Prostate gland (tissue), 2 donors: ENCODE data around the gene SLC25A40.

ENCODE experiments used
- CTCF ChIP-seq, 4 experiments: fragments of 200-600 bp in 2 of 4; fragments of 450-650 bp in 2 of 4; sonication (generic) in 2 of 4; IDR thresholded peaks; 1 replicate in 3 of 4; 2 replicates in 1 of 4; pipeline ENCODE4 v1.5.1; 2016 to 2019; ENCODE audit warnings: antibody characterized with exemption in 4 of 4, mild to moderate bottlenecking in 2 of 4, moderate library complexity in 2 of 4
- POLR2AphosphoS5 ChIP-seq: sonication (generic); formaldehyde crosslinking; IDR thresholded peaks from one replicate; pipeline ENCODE4 v1.6.1; 2017; ENCODE audit warnings: antibody characterized with exemption

GRCh38 chr7:87806150-87806549 is 70.0 kb downstream of the SLC25A40 start:
- no peak for TF ChIP-seq CTCF (IDR thresholded peaks at IDR 0.05)
- no peak for TF ChIP-seq POLR2AphosphoS5
